Measurements from ENCODE around the gene MAML2.

MAML2 gene

GRCh38 chr11:96338910-96339705 lies 3.9 kb downstream of the MAML2 start:
- DNase-seq = no peak

DNA sequence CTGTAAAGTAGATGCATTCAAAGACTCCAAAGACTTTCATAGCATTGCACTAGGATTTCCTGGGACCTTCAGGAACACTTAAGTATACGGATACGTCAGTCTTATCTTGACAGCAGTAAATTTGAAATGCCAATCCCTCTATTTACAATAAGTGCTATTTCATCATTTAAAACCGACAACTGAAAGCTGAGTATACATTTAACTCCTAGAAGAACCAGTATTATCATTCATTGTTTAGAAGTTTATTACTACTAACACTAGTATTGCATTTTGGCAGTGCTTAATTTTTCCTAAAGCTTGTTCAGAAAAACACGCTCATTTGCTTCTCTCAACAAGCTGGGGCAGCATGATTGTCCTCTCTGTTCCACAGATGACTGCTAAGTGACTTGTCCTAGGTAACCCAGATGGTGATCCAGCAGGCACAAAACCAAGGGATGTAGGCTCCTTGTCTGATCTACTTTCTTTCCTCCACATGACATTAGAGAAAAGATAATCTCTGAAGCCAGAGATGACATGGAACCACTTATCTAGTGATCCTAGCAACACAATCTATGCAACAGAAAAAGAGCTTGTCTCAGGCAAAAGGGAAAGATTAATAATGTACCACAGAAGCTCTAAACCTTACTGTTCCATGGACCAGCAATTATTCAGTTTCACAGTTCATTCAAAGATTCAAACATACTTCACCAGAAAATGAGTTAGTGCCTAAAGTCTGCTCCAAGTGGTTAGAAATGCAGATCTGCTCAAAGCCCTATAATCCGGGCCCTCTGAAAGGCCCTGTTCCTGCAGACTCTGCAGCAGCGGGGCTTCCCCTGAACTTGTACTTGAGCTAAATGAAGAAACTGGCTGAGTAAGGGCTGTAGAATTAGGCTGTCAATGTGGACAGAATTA lies 5.2 kb downstream of the MAML2 start:
- DNase-seq = no peak

DNA sequence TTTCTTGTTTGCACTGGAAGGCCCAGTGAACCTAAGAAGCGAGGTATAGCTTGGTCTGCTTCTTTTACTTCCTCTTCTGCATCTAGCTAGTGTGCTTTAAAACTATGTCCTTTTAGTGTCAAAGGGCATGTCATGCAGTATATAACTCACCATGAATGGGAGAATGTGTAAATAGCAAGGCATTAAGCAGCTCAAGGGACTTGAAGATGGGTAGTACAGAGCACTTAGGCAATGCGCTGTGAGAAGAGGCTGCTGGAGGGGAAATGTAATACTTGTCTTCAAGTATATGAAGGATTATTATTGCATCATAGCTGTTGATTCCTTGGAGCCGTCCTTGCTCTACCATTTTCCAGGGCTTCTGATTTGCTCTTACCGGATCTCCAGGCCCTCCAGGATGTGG lies 7.6 kb downstream of the MAML2 start:
- DNase-seq = no peak

DNA sequence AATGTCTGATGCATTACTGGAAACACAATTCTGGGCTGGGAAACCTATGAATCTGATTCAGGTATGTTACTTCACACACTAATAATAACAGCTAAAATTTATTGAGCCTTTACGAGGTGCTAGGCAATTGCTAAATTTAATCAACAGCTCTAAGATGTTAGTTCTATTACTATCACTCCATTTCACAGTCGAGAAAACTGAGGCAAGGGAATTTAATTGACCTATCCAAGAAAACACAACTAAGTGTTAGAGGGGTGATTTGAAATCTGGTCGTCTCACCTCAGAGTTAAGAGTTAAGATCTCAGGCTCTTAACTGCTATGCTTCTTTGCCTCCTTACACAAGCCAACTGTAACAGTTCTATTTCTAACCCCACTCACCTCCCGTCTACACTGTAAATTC lies 8.8 kb downstream of the MAML2 start:
- DNase-seq = no peak

DNA sequence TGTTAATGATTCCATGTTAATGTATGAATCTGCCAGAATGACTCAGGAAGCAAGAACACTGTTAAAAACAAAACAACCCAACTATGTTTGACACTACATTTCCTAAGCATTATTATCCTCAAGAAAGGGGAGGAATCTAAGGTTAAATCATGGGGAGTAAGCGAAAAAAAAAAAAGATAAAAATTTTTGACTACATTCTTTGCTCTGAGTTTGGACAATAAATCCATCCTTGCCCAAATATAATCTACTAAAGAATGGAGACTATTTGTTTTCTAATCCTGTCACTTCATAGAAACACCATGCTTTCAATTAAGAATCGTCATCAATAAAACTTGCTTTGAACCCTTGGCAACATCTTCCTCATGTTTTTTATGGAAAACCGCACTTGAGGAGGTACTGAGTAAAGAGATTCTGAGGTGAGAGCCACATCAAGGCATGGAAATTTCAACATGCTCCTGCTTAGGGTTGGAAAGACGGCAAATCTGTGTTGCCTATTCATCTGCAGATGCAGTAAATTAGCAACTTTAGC lies 9.7 kb downstream of the MAML2 start:
- DNase-seq = no peak

DNA sequence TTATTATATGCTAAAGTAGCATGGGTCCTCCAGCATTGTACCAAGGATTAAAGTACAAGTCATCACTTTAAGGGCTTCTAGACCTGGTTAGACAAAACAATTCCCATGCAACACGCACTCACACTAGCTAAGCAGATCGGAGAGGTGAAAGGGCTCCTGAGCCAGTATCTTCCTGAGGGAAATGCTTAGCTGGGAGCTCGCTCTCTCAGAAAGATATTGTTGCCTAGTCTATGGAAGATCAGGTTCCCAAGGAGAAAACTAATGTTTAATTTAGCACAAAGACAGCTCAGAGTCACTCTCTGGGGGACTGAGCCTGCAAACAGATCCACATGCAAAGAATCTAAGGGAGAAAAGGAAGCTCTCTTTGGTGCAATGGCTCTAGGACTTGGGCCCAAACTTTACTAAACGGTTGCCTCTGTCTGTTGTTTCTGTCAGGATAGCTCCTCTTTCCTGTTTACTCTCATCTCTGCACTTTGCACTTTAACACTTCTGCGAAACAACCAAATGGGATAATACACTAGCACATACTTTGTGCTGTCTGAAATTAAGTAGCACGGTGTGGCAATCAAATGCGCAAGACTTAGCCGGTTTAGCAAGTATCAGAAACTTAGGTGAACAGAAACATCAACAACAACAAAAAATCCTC lies 10.7 kb downstream of the MAML2 start:
- no peak for DNase-seq

DNA sequence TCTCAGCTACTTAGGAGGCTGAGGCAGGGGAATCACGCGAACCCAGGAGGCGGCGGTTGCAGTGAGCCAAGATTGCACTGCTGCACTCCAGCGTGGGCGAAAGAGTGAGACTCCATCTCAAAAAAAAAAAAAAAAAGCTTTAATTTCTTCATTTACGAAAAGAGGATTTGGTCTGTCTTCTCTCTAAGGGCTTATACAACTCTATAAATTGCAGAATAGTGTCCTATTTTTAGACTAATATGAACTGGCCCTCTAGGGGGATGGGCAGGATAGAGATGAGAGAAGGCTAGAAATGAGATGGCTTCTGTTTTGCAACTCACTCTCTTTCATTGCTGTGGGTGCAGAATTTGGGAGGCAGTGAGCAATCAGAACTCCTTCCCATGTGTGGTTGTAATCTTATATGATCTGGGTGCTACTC lies 11.3 kb downstream of the MAML2 start:
- no peak for DNase-seq

- DNase-seq = no peak
Measured at GRCh38 chr11:96330511-96330859, 12.5 kb downstream of the MAML2 start.

DNA sequence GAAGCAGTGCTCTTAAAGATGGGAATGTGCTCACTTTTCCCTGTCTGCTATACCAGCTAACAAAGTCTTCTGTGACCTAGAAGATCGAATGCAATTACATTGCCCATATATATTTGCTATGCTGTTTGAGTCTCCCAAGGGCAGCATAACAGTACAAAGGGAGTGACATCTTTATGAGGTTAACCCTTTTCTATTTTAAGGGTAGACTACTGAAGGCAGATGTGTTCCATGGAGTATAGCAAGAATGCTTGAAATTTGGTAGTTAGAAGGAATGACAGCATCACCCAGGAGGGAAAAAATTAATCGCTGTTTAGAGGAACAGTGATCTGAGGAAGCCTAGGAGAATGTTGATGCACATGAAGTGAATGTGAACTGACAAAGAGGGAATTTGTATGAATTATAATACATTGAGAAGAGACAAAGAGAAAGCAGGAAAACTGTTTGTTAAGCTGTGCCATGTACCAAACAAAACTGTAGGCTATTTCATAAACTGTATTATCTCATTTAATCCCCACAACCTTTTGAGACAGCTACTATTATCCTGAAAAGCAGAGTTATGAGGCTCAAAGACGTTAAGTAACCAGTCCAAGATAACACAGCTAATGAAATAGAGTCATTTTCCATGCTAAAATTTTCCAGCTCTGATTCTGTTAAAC lies 13.0 kb downstream of the MAML2 start:
- no peak for DNase-seq

DNA sequence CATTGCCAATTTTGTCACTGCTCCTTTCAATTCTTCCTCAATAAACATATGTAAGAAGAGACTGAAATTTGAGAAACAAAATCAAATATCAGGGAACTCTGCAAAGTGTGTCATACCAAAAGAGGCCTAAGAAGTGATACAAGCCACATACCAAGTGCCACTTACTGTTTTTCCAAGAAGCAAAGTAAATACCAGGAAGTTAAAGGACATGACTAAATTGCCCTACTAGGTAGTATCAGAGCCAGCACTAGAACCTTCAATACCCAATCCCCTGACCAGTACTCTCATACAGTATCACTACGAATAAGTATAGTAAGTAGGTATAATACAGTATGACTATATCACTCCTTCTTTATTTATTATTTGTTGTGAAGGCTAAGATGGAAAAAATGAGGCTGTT lies 13.6 kb downstream of the MAML2 start:
- no peak for DNase-seq

- DNase-seq = no peak
Measured at GRCh38 chr11:96328395-96329010, 14.5 kb downstream of the MAML2 start.

DNA sequence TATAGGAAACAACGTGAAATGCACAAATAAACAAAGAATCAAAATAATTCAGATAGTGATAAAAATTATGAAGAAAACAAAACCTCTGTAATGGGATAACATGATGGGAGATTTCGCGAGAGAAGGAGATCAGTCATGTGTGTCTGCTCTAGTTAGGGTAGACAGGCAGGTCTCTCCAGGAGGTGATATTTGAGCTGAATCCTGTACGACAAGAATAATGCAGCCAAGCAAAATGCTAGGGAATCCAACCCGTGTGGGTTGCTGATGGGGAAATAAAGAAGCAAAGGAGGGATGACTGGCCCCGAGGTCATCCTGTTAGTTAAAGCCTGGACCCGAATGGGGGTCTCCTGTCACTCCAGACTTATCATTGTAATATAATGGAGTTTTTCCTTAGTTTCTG lies 16.0 kb downstream of the MAML2 start:
- DNase-seq = no peak

DNA sequence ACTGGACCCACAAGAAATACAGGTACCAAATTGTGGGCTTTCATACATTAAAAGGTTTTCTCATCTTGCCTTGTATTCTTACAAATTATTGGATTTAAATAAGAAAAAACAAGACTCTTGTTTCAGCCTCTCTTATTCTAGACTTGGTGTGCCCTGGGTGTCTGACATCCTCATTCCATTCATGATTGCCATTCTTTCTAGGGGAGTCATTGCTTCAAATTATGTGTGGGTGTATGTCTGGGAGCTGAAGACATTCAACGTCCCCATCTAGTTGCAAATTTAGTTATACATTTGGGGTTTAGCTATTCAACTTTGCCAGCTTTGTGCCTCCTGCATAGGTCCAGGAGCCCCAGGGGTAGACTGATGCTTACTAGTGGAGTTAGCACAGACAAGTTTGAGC lies 18.1 kb downstream of the MAML2 start:
- DNase-seq = peak in 1 of 2 experiments; percentile 76

GRCh38 chr11:96323642-96323985 lies 19.4 kb downstream of the MAML2 start:
- no peak for DNase-seq

DNA sequence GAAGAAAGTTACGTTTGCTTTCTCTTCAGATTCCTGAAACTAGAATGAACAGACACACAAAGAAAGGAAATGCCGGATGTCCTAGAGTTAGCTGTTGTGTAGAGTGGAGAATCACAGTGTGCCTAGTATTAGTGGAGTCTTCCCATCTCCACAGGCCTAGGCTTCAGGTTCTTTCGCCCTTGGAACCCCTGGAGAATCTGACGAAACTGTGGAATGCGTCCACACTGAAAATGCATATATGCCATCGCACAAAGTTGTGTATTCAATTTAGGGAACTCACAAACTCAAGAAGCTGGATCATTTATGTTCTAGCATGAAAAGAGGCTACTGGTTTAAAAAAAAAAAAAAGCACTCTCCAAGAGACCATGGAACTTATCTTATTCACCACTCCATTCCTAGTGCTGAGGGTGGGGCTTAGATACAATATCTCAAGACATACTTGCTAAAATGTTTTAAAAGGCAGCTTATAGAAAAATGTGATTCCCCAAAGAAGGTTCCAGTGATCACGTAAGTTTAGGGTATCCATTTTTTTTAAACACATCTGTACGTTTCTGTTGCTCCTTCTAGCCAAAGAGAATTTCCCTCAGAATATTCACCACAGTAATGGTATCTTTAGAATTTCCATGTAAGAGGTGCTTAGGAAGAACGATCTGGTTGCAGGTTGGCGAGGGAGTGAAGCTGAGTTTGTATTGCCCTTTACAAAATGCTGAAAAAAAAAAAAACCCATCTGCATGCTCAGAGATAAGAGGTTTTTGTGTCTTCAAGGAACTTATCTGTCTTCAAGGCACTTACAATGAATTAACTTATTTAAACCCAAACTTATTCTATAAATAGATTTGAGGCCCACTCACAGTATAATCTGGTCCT lies 20.0 kb downstream of the MAML2 start:
- no peak for DNase-seq

GRCh38 chr11:96321091-96321490 lies 21.9 kb downstream of the MAML2 start:
- DNase-seq = no peak

DNA sequence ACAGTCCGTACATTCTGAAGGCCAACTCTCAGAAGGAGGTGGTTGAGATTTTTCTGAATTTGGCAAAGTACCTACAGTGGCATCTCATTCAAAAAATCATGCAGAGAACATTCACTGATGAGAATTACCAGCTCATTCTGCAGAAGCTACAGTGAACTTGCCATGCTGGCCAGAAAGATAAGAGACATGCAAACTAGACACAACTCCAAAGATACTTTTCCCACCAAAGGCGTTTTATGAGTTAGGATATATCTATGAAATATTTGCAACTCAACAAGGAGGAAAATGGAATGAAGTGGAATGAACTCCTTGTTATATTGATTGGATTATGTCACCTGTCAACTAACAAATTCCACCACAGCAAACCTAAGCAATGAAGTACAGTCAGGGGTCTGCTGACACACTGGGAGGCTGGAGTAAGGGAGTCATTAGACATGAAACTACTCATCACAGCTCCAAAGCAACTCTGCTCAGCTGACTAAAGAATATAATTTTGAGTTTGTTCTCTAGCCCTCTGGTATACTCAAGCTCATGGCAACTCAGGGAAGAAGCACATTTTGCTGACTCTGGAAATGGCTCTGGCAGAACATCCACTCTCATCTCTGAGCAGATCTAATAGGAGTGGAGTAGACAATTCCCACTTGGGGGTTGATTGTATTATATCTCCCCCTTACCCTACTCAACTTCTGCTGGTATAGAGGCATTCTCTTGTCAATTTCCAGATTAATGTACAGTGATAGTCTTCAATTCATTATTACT lies 22.9 kb downstream of the MAML2 start:
- no peak for DNase-seq

DNA sequence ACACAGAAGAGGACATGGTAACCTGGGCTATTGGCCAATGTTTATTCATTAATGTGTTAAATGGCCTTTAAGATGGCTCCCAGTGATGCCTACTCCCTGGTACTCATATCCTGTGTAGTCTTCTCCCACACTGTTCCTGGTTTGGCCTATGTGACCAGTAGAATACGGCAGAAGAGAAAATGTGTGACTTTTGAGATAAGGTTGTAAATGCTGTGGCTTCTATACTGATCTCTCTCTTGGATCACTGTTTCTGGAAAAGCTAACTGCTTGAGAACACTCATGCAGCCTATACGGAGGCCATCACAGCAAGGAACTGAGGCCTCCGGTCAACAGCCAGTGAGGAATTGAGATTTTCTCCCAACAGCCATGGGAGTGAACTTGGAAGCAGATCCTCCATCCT lies 24.1 kb downstream of the MAML2 start:
- DNase-seq = no peak

DNA sequence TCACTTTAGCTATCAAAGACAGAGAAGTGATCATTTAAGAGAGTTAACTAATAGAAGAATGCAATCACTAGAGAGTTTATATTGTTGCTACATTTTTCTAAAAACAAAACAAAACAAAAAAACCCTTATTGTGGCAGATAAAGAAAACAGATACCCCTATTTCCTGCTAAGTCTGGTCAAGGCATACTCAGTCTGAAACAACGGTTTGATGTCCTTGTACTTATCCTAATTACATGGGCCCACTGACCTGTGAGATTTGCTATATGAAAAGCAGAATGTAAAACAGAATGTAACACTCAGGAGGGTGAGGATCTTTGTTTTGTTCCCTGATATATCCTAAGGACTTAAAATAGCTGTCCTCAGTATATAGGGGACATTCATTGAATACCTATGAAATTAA lies 24.6 kb downstream of the MAML2 start:
- DNase-seq = no peak

GRCh38 chr11:96317985-96318384 lies 25.0 kb downstream of the MAML2 start:
- DNase-seq = no peak

DNA sequence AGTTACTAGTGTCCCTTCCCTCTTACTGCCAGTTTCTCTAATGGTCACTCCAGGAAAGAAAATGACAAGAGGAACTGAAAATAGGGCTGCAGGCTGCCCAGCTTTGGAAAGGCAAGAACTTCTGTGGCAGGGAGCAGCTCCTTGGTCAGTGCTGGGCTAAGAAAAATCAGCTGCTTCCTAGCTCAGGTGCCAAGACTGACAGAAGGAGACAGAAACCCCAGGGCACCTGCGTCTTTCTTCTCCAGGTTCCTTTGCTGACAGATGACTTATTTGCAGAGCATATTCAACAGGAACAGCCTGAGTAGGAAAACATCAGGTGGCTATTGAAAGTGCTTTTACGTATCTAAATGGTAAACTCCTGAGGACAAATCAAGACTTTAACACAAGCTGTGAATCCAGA lies 25.4 kb downstream of the MAML2 start:
- no peak for DNase-seq
